KOPT-K1 (cell line): ENCODE measurements around the gene PSME2.

ENCODE experiments used
- H3K27ac ChIP-seq: fragments of 200-600 bp; sonication (generic); 2 replicates; pipeline ENCODE4 v1.5.1; 2016; ENCODE audit warnings: antibody characterized with exemption, mild to moderate bottlenecking, low read depth, low read length; ENCODE audit not compliant: poor library complexity, severe bottlenecking
- H3K36me3 ChIP-seq: fragments of 200-600 bp; sonication (generic); 2 replicates; pipeline ENCODE4 v1.5.1; 2017; ENCODE audit warnings: antibody characterized with exemption, mild to moderate bottlenecking, low read length, moderate library complexity; ENCODE audit not compliant: insufficient read depth
- H3K9me3 ChIP-seq: fragments of 200-600 bp; sonication (generic); 2 replicates; pipeline ENCODE4 v1.5.1; 2017; ENCODE audit warnings: antibody characterized with exemption, low read length, mild to moderate bottlenecking; ENCODE audit not compliant: insufficient read depth, poor library complexity, severe bottlenecking

The PSME2 gene

DNA sequence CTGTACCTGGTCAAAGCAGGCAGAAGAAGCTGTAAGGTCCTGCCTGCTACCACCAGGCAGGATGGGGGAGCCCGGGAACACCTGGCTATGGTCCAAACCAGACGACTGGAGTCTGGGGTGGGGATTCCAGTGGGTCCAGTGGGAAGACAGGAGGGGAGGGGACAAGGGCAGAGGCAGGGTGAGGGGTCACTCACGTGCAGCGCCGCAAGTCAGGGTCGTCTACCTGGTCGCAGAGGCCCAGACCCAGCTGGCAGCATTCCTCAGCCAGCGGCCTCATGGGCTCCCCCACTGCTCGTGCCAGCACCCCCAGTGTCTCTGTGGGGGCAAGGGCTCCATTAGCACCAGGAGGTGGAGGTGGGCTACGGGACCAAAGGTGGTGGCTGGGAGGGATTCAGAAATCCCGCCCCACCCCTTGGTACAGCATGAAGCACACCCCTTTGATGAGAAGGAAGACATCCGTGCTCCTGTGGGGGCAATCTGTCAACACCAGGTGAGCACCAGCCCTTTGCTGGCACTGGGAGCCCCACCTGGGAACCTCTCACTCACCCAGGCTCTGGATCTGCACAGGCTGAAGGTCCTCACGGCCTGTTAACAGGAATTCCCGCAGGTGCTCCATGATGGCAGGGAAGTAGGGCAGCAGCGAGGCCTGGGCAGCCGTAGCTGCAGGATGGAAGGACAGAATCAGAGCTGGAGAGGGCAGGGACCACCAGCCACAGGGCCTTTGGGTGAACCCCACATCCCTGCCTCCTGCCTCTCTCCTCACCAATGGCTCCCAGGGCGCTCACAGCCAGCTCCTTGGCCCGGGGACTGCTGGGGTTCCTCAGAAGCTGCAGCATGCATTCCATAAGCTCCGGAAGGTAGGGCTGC lies 37.9 kb upstream of the PSME2 start:
- peaks cover 78% of the 10 kb centered on the region for H3K36me3 ChIP-seq
- H3K27ac ChIP-seq: no peak overlapping the region
- H3K9me3 ChIP-seq: no peaks in the 10 kb centered on the region

- H3K9me3 ChIP-seq: no peaks in the 10 kb centered on the region
- H3K36me3 ChIP-seq: peaks cover 91% of the 10 kb centered on the region
- H3K27ac ChIP-seq: no peak overlapping the region
Observed at GRCh38 chr14:24183014-24183481, 36.6 kb upstream of the PSME2 start.

- Histone ChIP-seq H3K36me3 (peaks cover 98% of the 10 kb centered on the region), H3K27ac (no peak overlapping the region), H3K9me3 (no peaks in the 10 kb centered on the region)
Observed at GRCh38 chr14:24182110-24182882, 35.9 kb upstream of the PSME2 start.

GRCh38 chr14:24181371-24182077 lies 35.1 kb upstream of the PSME2 start:
- Histone ChIP-seq H3K27ac (no peak overlapping the region), H3K9me3 (no peaks in the 10 kb centered on the region), H3K36me3 (peaks cover 100% of the 10 kb centered on the region)

- no peaks in the 10 kb centered on the region for H3K9me3 ChIP-seq
Observed at GRCh38 chr14:24179961-24180796, 33.8 kb upstream of the PSME2 start.

DNA sequence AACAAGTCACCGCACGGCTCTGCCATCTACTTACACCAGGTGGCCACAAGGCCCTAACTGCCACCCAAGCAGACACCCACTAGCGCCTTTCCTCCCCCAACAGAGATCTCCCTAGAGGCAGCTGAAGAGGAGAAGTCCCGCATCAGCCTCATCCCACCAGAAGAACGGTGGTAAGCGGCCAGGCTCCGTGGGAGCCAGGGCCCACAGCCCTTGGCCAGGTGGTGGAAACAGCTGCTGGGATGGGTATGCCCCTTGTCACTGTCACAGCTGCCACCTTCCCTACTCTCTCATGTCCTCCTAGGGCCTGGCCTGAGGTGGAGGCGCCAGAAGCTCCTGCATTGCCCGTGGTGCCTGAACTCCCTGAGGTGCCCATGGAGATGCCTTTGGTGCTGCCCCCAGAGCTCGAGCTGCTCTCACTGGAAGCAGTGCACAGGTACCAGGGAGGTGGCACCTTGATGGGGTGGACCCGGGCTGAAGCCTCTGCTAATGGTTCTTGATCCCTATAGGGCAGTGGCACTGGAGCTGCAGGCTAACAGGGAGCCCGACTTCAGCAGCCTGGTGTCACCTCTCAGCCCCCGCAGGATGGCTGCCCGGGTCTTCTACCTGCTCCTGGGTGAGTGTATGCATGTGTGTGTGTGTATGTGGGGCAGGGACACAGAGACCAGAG lies 33.0 kb upstream of the PSME2 start:
- H3K9me3 ChIP-seq: no peaks in the 10 kb centered on the region
- peaks cover 82% of the 10 kb centered on the region for H3K36me3 ChIP-seq
- H3K27ac ChIP-seq: no peak overlapping the region

More at GRCh38 chr14:24179961-24180796, 33.8 kb upstream of the PSME2 start:
- Histone ChIP-seq H3K36me3 (peaks cover 89% of the 10 kb centered on the region), H3K27ac (no peak overlapping the region)

DNA sequence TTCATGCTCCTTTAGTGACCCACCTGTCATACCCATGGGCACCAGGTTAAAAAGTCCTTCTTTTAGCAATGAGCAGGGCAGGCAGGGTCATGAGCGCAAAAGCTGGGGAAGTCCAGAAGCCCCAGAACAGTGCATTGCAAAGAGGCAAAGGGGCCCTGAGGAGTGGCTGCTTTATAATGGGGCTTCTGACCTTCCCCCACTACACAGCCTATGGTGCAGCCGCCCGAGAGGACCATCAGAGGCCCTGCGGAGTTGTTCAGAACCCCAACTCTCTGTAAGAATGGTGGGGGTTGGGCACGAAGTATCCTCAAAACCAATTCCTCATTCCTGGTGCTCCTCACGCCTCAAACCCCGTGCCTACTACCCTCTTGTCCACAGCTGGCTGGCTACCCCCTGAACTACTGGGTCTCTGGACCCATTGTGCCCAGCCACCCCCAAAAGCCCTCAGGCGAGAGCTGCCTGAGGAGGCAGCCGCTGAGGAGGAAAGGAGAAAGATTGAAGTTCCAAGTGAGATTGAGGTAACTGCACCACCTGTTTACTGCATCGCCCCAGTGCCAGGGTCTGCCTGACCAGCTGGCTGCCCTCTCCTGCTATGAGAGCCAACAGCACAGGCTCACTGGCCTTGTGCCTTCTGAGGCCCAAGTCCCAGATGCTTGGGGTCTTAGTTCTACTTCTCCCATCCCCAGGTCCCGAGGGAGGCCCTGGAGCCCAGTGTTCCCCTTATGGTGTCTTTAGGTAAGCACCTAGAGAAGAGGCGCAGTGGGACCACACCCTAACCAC lies 32.2 kb upstream of the PSME2 start:
- no peak overlapping the region for H3K27ac ChIP-seq
- no peaks in the 10 kb centered on the region for H3K9me3 ChIP-seq
- H3K36me3 ChIP-seq: peaks cover 73% of the 10 kb centered on the region

- H3K36me3 ChIP-seq: peaks cover 66% of the 10 kb centered on the region
- H3K27ac ChIP-seq: no peak overlapping the region
- H3K9me3 ChIP-seq: no peaks in the 10 kb centered on the region
Observed at GRCh38 chr14:24177891-24178290, 31.5 kb upstream of the PSME2 start.

DNA sequence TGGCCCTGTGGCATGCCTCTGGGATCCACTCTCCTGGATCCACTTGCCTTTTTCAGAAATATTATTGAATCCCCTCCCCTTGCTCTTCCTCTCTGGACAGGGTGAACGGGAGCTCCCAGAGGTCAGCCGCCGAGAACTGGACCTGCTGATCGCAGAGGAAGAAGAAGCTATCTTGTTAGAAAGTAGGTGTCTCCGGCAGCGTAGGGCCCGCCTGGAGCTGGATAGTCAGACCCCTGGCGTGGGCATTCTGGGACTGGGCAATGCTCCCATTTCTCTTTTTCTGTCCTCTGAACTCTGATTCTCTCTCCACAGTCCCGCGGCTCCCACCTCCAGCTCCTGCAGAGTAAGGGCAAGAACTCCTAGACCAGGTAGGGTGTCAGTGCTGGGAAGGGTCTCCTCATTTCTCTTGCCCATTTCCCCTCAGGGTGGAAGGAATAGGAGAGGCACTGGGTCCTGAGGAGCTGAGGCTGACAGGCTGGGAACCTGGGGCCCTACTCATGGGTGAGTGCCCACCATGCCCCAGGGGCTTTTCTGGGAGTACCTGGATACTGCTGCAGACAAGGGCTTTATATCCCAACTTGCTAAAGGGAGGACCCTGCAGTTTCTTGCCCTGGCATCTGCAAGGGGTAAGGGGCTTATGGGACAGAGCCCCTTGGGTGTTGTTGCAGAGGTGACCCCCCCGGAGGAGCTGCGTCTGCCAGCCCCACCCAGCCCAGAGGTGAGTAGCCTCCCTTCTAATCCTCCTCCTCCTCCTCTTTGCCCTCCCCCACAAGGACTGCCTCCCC lies 30.8 kb upstream of the PSME2 start:
- H3K36me3 ChIP-seq: peaks cover 60% of the 10 kb centered on the region
- H3K27ac ChIP-seq: no peak overlapping the region
- no peaks in the 10 kb centered on the region for H3K9me3 ChIP-seq

DNA sequence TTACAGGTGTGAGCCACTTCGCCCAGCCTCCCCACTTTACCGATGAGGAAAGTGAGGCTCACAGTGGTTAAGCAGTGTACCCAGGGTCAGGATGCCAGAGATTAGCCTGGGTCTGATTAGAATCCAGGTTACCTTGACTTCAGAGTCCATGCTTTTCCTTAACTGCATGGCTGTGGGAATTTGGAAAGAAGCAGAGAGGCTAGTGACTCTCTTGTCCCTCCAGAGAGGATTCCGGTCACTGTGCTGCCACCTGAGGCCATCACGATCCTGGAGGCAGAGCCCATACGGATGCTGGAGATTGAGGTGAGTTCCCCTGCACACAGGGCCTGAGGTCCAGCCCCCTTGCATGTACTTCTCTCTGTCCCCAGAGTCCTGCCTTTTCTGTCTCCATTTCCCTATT lies 30.2 kb upstream of the PSME2 start:
- Histone ChIP-seq H3K9me3 (no peaks in the 10 kb centered on the region), H3K36me3 (peaks cover 53% of the 10 kb centered on the region), H3K27ac (no peak overlapping the region)

GRCh38 chr14:24172871-24173281 lies 26.5 kb upstream of the PSME2 start:
- Histone ChIP-seq H3K27ac (no peak overlapping the region), H3K9me3 (no peaks in the 10 kb centered on the region), H3K36me3 (peaks cover 16% of the 10 kb centered on the region)

DNA sequence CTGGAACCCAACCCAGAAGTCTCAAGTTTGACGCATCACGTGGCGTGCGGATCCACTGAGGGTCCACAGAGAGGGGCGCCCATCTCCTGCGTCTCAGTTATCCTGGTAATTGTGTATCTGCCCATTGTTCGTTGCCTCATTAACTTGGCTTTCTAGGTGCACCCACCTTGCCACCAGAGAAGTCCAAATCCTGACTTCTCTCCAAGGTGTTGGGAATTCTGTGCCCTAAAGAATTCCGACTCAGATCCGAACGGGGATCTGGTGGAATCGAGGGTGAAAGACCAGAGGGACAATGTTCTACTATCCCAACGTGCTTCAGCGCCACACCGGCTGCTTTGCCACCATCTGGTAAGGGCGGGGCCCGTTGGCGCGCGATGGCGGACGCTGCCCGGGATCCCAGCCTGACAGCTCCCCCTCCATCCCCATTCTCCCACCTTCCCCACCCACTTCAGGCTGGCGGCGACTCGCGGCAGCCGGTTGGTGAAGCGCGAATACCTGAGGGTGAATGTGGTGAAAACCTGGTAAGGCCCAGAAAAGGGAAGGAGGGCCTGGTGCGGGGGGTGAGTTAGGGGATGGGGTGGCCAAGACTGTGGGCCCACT lies 26.0 kb upstream of the PSME2 start:
- no peak overlapping the region for H3K27ac ChIP-seq
- no peaks in the 10 kb centered on the region for H3K9me3 ChIP-seq
- peaks cover 15% of the 10 kb centered on the region for H3K36me3 ChIP-seq
